HUES48 (cell line): ENCODE data around the gene ANGPT4.

Source experiments
- H3K27ac ChIP-seq: one replicate; pipeline ENCODE4 v1.7.0; 2013; ENCODE audit warnings: low read depth, low read length, inconsistent platforms
- H3K27me3 ChIP-seq: 2 replicates; pipeline ENCODE4 v1.6.1; 2013; ENCODE audit warnings: mild to moderate bottlenecking, low read length; ENCODE audit not compliant: control insufficient read depth, insufficient read depth
- H3K36me3 ChIP-seq: 2 replicates; pipeline ENCODE4 v1.6.1; 2013; ENCODE audit warnings: low read length; ENCODE audit not compliant: control insufficient read depth, insufficient read depth
- H3K4me1 ChIP-seq: 2 replicates; pipeline ENCODE4 v1.6.1; 2013; ENCODE audit warnings: mild to moderate bottlenecking, low read length; ENCODE audit not compliant: control insufficient read depth, insufficient read depth
- H3K4me3 ChIP-seq: 2 replicates; pipeline ENCODE4 v1.5.1; 2013; ENCODE audit warnings: mild to moderate bottlenecking, low read depth, low read length
- H3K9ac ChIP-seq: 2 replicates; pipeline ENCODE4 v1.6.1; 2013; ENCODE audit warnings: mild to moderate bottlenecking, low read depth, low read length, moderate library complexity
- H3K9me3 ChIP-seq: 2 replicates; pipeline ENCODE4 v1.6.1; 2013; ENCODE audit warnings: low read length; ENCODE audit not compliant: control insufficient read depth, insufficient read depth

The ANGPT4 gene

GRCh38 chr20:939606-940005, 23.5 kb upstream of the ANGPT4 start:
- Histone ChIP-seq H3K27me3 (no peaks in the 10 kb centered on the region), H3K4me3 (no peak overlapping the region), H3K9ac (no peak overlapping the region), H3K36me3 (no peaks in the 10 kb centered on the region), H3K4me1 (peaks cover 13% of the 10 kb centered on the region), H3K27ac (no peak overlapping the region), H3K9me3 (no peaks in the 10 kb centered on the region)

DNA sequence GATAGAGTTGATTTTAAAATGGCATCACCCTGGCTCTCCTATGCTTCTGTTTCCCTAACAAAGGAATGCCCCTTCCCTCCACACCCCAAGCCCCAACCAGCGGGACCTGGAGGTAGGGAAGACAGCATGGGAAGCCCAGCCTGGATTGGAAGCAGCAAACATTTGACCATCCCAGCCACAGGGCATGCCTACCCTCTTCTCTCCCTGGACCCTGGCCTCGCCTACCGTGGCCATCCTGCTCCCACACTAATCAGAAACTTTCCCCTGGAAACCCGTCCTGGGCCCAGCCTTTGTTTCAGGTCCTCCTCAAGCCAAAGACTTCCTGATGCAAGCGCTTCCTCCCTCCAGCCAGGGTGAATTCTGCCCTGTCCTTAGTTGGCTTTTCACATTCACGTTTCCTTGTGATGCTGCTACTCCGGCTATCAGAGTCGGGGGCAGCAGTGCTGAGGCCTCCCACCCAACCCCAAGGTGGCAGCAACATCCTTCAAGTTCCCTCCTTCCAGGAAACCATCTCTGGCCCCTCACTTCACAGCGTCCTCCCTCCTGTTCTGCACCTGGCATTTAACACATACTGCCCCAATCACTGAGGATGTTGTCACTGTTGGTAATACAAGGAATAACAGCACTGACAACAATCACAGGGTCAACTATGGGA, 18.2 kb upstream of the ANGPT4 start:
- H3K4me3 ChIP-seq: no peak overlapping the region
- no peaks in the 10 kb centered on the region for H3K36me3 ChIP-seq
- no peaks in the 10 kb centered on the region for H3K4me1 ChIP-seq
- H3K27me3 ChIP-seq: no peaks in the 10 kb centered on the region
- peaks cover 36% of the 10 kb centered on the region for H3K9me3 ChIP-seq
- no peak overlapping the region for H3K27ac ChIP-seq
- H3K9ac ChIP-seq: no peak overlapping the region

DNA sequence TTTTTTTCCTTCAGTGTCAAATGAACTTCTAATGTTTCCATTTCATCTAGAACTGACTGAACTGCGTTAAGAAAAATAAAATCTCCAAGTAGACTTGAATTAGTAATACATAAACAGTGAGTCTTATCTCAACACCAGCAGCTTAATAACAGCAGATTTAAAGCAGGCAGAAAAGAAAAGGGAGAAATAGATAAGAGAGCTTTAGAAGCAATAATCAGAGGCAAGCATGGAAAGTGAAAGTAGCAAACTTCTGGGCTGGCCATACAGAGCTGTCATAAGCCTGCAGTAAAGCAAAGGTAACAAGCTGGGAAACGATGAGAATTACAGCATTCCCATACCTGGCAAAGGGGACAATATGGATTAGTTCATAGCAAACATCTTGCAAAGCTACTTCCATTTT, 16.9 kb upstream of the ANGPT4 start:
- H3K9me3 ChIP-seq: peaks cover 40% of the 10 kb centered on the region
- H3K4me3 ChIP-seq: no peak overlapping the region
- no peaks in the 10 kb centered on the region for H3K36me3 ChIP-seq
- no peak overlapping the region for H3K9ac ChIP-seq
- H3K4me1 ChIP-seq: no peaks in the 10 kb centered on the region
- H3K27me3 ChIP-seq: no peaks in the 10 kb centered on the region
- H3K27ac ChIP-seq: no peak overlapping the region

DNA sequence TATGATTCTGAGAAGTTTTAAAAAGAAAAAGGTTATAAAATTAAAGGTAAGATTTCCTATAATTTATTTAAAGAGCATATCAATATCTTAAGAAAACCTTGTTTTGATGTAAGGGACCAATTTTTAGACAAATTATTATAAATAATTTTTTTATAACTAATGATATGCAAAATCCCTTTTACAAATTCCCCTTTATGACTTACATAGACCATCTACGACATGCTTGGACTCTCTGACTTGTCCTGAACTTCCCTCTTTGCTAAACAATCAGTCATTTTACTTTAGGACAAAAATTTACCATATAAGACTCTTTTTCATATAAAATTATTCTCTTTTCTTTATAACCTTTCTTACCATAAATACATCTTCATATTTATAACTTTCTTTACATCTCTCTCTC, 15.3 kb upstream of the ANGPT4 start:
- Histone ChIP-seq H3K27me3 (no peaks in the 10 kb centered on the region), H3K4me3 (no peak overlapping the region), H3K9ac (no peak overlapping the region), H3K27ac (no peak overlapping the region), H3K4me1 (no peaks in the 10 kb centered on the region), H3K9me3 (peaks cover 40% of the 10 kb centered on the region), H3K36me3 (no peaks in the 10 kb centered on the region)

- Histone ChIP-seq H3K4me1 (no peaks in the 10 kb centered on the region), H3K9me3 (peaks cover 25% of the 10 kb centered on the region), H3K36me3 (no peaks in the 10 kb centered on the region), H3K27ac (no peak overlapping the region), H3K9ac (no peak overlapping the region), H3K27me3 (no peaks in the 10 kb centered on the region), H3K4me3 (no peak overlapping the region)
Observed at GRCh38 chr20:926670-927069, 10.5 kb upstream of the ANGPT4 start.

GRCh38 chr20:925516-925915, 9.4 kb upstream of the ANGPT4 start:
- H3K9ac ChIP-seq: no peak overlapping the region
- no peaks in the 10 kb centered on the region for H3K27me3 ChIP-seq
- H3K4me1 ChIP-seq: no peaks in the 10 kb centered on the region
- H3K4me3 ChIP-seq: no peak overlapping the region
- no peak overlapping the region for H3K27ac ChIP-seq
- peaks cover 15% of the 10 kb centered on the region for H3K9me3 ChIP-seq
- H3K36me3 ChIP-seq: no peaks in the 10 kb centered on the region

- H3K9ac ChIP-seq: no peak overlapping the region
- no peaks in the 10 kb centered on the region for H3K4me1 ChIP-seq
- H3K27ac ChIP-seq: no peak overlapping the region
- H3K27me3 ChIP-seq: no peaks in the 10 kb centered on the region
- H3K36me3 ChIP-seq: no peaks in the 10 kb centered on the region
- H3K9me3 ChIP-seq: peaks cover 8% of the 10 kb centered on the region
- no peak overlapping the region for H3K4me3 ChIP-seq
Observed at GRCh38 chr20:924639-925038, 8.5 kb upstream of the ANGPT4 start.

DNA sequence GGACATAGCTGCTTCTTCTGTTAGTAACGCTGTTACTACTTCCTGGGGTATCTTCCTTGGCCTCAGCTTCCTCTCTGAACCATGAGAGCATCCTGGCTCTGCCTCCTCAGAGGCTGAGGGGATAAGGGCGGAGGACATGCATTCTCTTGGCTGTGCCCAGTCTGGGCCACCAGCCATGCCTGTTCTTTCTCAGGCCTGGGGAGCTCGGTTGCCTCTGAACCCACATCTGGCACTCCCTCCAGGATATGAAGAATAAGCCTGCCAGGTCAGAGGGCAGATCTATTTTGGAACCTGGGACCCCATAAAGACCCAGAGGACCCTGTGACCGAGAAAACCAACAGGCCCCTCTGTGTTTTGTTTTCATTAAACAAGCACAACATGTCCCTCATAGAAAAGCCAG, 6.6 kb upstream of the ANGPT4 start:
- no peaks in the 10 kb centered on the region for H3K27me3 ChIP-seq
- H3K9me3 ChIP-seq: no peaks in the 10 kb centered on the region
- no peak overlapping the region for H3K4me3 ChIP-seq
- no peak overlapping the region for H3K9ac ChIP-seq
- H3K27ac ChIP-seq: no peak overlapping the region
- no peaks in the 10 kb centered on the region for H3K36me3 ChIP-seq
- H3K4me1 ChIP-seq: no peaks in the 10 kb centered on the region

- H3K4me1 ChIP-seq: no peaks in the 10 kb centered on the region; the same call in 1 of the 2 replicates
- H3K4me3 ChIP-seq: no peak overlapping the region
- H3K36me3 ChIP-seq: no peaks in the 10 kb centered on the region
- H3K27ac ChIP-seq: no peak overlapping the region
- H3K9ac ChIP-seq: no peak overlapping the region
- H3K27me3 ChIP-seq: no peaks in the 10 kb centered on the region
- H3K9me3 ChIP-seq: no peaks in the 10 kb centered on the region
Observed at GRCh38 chr20:921068-921467, 4.9 kb upstream of the ANGPT4 start.

- H3K27me3 ChIP-seq: no peaks in the 10 kb centered on the region
- no peaks in the 10 kb centered on the region; the same call in 1 of the 2 replicates for H3K4me1 ChIP-seq
- no peaks in the 10 kb centered on the region for H3K9me3 ChIP-seq
- H3K4me3 ChIP-seq: no peak overlapping the region
- no peak overlapping the region for H3K9ac ChIP-seq
- H3K36me3 ChIP-seq: no peaks in the 10 kb centered on the region
- no peak overlapping the region for H3K27ac ChIP-seq
Observed at GRCh38 chr20:920311-920710, 4.2 kb upstream of the ANGPT4 start.

GRCh38 chr20:919491-919916, 3.4 kb upstream of the ANGPT4 start:
- H3K27me3 ChIP-seq: no peaks in the 10 kb centered on the region
- no peak overlapping the region for H3K9ac ChIP-seq
- H3K4me3 ChIP-seq: no peak overlapping the region
- no peak overlapping the region for H3K27ac ChIP-seq
- no peaks in the 10 kb centered on the region for H3K36me3 ChIP-seq
- no peaks in the 10 kb centered on the region for H3K9me3 ChIP-seq
- no peaks in the 10 kb centered on the region; the same call in 1 of the 2 replicates for H3K4me1 ChIP-seq
